HL-60 (cell line): ENCODE results near the gene BCL7B.

Experiments
- DNase-seq, 2 experiments: peaks; one replicate each; pipeline ENCODE4 v3.0.0-alpha.2; 2010 to 2020; ENCODE audit warnings: low read depth in 1 of 2, low spot score in 1 of 2
- H3K27ac ChIP-seq: fragments of 250-450 bp; sonication (Bioruptor Pico); replicated peaks from 2 replicates; pipeline ENCODE4 v1.5.1; 2020; ENCODE audit warnings: mild to moderate bottlenecking, moderate library complexity
- H3K27me3 ChIP-seq: fragments of 250-450 bp; sonication (Bioruptor Pico); 2 replicates; pipeline ENCODE4 v1.5.1; 2021; ENCODE audit warnings: mild to moderate bottlenecking, moderate library complexity; ENCODE audit not compliant: insufficient read depth, poor library complexity, severe bottlenecking
- H3K4me3 ChIP-seq: replicated peaks from 2 replicates; pipeline ENCODE4 v1.5.1; 2011; ENCODE audit warnings: mild to moderate bottlenecking, control low read depth, low read length; ENCODE audit not compliant: insufficient read depth
- GABPA ChIP-seq: IDR thresholded peaks from 2 replicates; pipeline ENCODE4 v1.6.1; 2012; ENCODE audit warnings: low read depth
- POLR2AphosphoS5 ChIP-seq: IDR thresholded peaks from 2 replicates; pipeline ENCODE4 v1.6.1; 2012; ENCODE audit warnings: low read depth
- SPI1 ChIP-seq: IDR thresholded peaks from 2 replicates; pipeline ENCODE4 v1.6.1; 2012; ENCODE audit warnings: low read depth, mild to moderate bottlenecking, borderline replicate concordance
- long read RNA-seq: library from polyadenylated mRNA; unstranded; transcript quantifications from one replicate; pipeline ENCODE4 v2.0.0, GENCODE V29; 2020
- TF ChIP-seq, protein P1 (sequence below): IDR thresholded peaks from 2 replicates; pipeline ENCODE4 v1.6.1; 2012; ENCODE audit warnings: low read depth; ENCODE audit not compliant: insufficient replicate concordance
- TF ChIP-seq, protein P2 (sequence below): IDR thresholded peaks from one replicate; pipeline ENCODE4 v1.5.1; 2011; ENCODE audit warnings: low read length, control low read depth, inconsistent platforms; ENCODE audit not compliant: insufficient read depth

The BCL7B gene
- long read RNA-seq, transcript BCL7B-208 (5 exons, 653 nt), result minor isoform, 7 of 136 reads
- long read RNA-seq, transcript BCL7B-205 (5 exons, 887 nt), result minor isoform, 5 of 136 reads
- long read RNA-seq, transcript BCL7B-201 (6 exons, 1,975 nt), result minor isoform, 36 of 136 reads
- long read RNA-seq, transcript BCL7B-210 (6 exons, 1,638 nt), result major isoform, 68 of 136 reads
- long read RNA-seq, partial matches to known transcripts, result 3 of 136 reads
- long read RNA-seq, other reads (novel, unspliced or antisense), result 10 of 136 reads

GRCh38 chr7:73557397-73558257, at the start of gene BCL7B:
BCL7B (minus strand) TSS chr7:73557690; CDS start chr7:73557578, 112 bp downstream.
- peak within 1 kb of the TSS; percentile 92 for H3K4me3 ChIP-seq
- no peaks in the 10 kb centered on the region for H3K27me3 ChIP-seq
- H3K27ac ChIP-seq, result peak within 1 kb of the TSS; percentile 98
- DNase-seq, result peak; percentile 62 to 74
- TF ChIP-seq SPI1, result no peak
- TF ChIP-seq, protein P1, sequence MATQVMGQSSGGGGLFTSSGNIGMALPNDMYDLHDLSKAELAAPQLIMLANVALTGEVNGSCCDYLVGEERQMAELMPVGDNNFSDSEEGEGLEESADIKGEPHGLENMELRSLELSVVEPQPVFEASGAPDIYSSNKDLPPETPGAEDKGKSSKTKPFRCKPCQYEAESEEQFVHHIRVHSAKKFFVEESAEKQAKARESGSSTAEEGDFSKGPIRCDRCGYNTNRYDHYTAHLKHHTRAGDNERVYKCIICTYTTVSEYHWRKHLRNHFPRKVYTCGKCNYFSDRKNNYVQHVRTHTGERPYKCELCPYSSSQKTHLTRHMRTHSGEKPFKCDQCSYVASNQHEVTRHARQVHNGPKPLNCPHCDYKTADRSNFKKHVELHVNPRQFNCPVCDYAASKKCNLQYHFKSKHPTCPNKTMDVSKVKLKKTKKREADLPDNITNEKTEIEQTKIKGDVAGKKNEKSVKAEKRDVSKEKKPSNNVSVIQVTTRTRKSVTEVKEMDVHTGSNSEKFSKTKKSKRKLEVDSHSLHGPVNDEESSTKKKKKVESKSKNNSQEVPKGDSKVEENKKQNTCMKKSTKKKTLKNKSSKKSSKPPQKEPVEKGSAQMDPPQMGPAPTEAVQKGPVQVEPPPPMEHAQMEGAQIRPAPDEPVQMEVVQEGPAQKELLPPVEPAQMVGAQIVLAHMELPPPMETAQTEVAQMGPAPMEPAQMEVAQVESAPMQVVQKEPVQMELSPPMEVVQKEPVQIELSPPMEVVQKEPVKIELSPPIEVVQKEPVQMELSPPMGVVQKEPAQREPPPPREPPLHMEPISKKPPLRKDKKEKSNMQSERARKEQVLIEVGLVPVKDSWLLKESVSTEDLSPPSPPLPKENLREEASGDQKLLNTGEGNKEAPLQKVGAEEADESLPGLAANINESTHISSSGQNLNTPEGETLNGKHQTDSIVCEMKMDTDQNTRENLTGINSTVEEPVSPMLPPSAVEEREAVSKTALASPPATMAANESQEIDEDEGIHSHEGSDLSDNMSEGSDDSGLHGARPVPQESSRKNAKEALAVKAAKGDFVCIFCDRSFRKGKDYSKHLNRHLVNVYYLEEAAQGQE, result no peak

DNA sequence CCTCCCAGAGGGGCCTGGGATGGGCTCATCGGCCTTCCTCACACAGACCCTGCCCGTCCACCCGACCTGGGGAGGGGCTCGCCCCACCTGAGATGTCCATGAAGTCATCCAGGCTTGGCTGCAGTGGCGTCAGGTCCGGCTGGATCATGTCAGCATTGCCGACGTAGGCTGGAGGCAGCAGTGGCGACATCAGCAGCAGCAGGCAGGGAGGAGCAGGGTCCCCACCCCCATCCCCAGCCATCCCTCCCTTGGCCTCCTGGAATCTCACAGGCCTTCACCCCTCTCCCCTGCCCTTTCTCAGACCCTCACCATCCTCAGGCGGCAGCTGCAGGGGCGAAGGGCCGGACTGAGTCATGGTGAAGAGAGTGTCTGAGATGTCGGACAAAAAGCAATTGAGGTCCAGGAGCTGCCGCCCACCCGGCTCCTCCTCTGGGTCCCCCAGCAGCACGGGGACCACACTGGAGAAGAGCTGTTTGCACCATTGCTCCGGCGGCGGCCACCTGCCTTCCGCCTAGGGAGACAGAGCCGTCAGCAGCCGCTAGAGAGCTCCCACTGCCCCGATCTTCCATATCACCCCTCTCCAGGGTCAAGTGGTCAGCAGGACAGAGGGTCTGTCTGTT, 48.2 kb upstream of the BCL7B start:
- DNase-seq, result no peak

DNA sequence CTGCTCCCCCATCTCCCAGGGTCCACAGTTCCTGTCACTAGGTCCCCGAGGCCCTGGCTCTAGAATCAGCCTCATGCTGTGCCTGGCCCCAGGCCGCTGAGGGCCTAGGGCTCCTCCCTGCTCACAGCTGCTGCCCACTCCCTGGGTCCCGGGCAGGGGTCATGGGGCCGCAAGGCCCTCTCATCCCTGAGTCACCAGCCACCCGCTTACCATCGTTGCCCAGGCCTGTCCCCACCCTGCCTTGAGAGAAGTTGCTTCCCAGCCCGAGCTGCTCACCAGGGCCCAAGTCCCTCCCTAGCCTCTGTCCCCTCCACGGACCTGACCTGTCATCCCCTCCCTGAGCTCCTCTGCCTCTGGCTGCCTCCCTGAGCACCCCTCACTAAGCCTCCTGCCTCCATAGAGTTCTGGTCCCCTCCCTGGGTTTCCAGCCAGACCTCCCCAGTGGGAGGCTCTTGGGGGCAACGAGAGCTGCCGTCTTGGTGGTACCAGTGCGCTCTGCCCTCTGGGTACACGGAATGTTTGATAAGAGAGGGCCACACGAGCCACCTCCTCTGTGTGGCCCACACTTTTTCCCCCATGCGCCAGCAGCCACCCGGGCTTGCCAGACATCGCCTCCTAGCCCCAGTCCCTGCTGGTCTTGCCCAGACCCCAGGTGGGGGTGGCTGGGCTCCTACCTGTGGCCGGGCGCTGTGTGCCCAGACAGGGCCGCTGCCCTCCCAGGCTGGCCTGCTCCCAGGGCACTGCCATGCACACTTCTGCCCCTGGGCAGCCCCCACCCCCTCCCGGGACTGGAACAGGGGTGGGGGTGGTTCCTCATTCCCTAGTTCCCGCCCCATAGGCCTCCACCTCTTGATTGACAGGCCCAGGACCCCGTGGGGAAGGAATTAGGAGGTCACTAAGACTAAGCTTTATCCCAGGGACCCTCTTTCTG, 45.5 kb upstream of the BCL7B start:
- Histone ChIP-seq H3K4me3 (no peak overlapping the region), H3K27ac (no peak overlapping the region), H3K27me3 (peaks cover 26% of the 10 kb centered on the region)
- no peak for TF ChIP-seq POLR2AphosphoS5
- TF ChIP-seq, protein P1, result no peak
- no peak for TF ChIP-seq GABPA
- TF ChIP-seq, protein P2, sequence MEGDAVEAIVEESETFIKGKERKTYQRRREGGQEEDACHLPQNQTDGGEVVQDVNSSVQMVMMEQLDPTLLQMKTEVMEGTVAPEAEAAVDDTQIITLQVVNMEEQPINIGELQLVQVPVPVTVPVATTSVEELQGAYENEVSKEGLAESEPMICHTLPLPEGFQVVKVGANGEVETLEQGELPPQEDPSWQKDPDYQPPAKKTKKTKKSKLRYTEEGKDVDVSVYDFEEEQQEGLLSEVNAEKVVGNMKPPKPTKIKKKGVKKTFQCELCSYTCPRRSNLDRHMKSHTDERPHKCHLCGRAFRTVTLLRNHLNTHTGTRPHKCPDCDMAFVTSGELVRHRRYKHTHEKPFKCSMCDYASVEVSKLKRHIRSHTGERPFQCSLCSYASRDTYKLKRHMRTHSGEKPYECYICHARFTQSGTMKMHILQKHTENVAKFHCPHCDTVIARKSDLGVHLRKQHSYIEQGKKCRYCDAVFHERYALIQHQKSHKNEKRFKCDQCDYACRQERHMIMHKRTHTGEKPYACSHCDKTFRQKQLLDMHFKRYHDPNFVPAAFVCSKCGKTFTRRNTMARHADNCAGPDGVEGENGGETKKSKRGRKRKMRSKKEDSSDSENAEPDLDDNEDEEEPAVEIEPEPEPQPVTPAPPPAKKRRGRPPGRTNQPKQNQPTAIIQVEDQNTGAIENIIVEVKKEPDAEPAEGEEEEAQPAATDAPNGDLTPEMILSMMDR, result no peak
- no peak for TF ChIP-seq SPI1
- no peak for DNase-seq

More for the DNA sequence above, 48.2 kb upstream of the BCL7B start:
- H3K27ac ChIP-seq, result no peak overlapping the region
- H3K27me3 ChIP-seq, result peaks cover 16% of the 10 kb centered on the region
- TF ChIP-seq GABPA, result no peak
- TF ChIP-seq SPI1, result no peak
- no peak for TF ChIP-seq POLR2AphosphoS5
- TF ChIP-seq, protein P2, result no peak
- TF ChIP-seq, protein P1, result no peak
- no peak overlapping the region for H3K4me3 ChIP-seq
